ENCODE results near the gene PJA2. TPM values are rescaled to one million over a fixed set of nuclear protein-coding genes. Genes with fewer than 3 reads are reported as not detected.

The PJA2 gene
- total and polyA plus RNA-seq, 4 donors: 23.6 to 69.2 (median 42.8) TPM

DNA sequence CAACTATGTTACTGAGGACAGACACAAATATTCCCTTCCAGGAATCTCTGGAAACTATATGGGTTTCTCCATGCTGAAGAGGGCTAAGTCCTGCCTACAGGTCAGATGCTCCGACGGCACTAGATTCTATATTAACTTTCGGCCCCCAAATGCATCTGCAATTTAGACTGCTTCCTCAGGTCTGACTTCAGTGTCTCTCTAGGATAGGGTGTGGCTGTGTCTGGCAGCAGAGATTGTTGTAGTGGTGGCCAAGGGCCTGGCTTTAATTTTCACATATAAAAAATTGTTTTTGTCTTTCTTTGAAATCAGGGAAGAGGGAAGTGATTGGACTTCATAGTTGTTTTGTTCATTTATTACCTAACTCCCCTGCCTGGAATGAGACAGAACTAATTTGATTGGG lies 101.8 kb downstream of the PJA2 start:
- no peak overlapping the region for H3K27ac ChIP-seq (ENCODE audit: low read depth in 1 of 2, low read length in 2 of 2)
- no peaks in the 10 kb centered on the region for H3K36me3 ChIP-seq (ENCODE audit: control insufficient read depth in 4 of 4, insufficient read depth in 3 of 4, low read depth in 1 of 4, low read length in 3 of 4)
- no peak for DNase-seq (ENCODE audit: low spot score)
- no peaks in the 10 kb centered on the region for H3K9me3 ChIP-seq (ENCODE audit: control insufficient read depth in 4 of 4, low read length in 3 of 4)
- no peak overlapping the region for H3K9ac ChIP-seq (ENCODE audit: low read depth in 1 of 2, low read length in 2 of 2)
- H3K27me3 ChIP-seq (ENCODE audit: control insufficient read depth in 4 of 4, insufficient read depth in 4 of 4, low read length in 3 of 4): no peaks in the 10 kb centered on the region
- no peaks in the 10 kb centered on the region for H3K4me1 ChIP-seq (ENCODE audit: control insufficient read depth in 4 of 4, insufficient read depth in 4 of 4, low read length in 3 of 4)
- WGBS: 92% methylated on average over 3 of the region's 3 CpGs
- TF ChIP-seq RXRA (IDR thresholded peaks at IDR 0.05) (no peak), YY1 (IDR thresholded peaks at IDR 0.05) (no peak), GABPA (IDR thresholded peaks at IDR 0.05 in 1 of 2, conservative IDR thresholded peaks at IDR 0.05 in 1 of 2) (no peak), FOXA1 (IDR thresholded peaks at IDR 0.05) (no peak), JUND (IDR thresholded peaks at IDR 0.05) (no peak), HNF4A (conservative IDR thresholded peaks at IDR 0.05) (no peak), NR2F2 (IDR thresholded peaks at IDR 0.05) (no peak), EGR1 (IDR thresholded peaks at IDR 0.05; ENCODE audit: low read depth in 2 of 2) (no peak), HNF4G (IDR thresholded peaks at IDR 0.05) (no peak), TAF1 (conservative IDR thresholded peaks at IDR 0.05) (no peak), SP1 (IDR thresholded peaks at IDR 0.05) (no peak), FOXA2 (IDR thresholded peaks at IDR 0.05) (no peak), CTCF (IDR thresholded peaks at IDR 0.05; ENCODE audit: low read depth, low read length, missing input control) (no peak), RAD21 (IDR thresholded peaks at IDR 0.05) (no peak)
- TF ChIP-seq, protein P1, sequence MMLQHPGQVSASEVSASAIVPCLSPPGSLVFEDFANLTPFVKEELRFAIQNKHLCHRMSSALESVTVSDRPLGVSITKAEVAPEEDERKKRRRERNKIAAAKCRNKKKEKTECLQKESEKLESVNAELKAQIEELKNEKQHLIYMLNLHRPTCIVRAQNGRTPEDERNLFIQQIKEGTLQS (IDR thresholded peaks at IDR 0.05): no peak
- TF ChIP-seq, protein P2, sequence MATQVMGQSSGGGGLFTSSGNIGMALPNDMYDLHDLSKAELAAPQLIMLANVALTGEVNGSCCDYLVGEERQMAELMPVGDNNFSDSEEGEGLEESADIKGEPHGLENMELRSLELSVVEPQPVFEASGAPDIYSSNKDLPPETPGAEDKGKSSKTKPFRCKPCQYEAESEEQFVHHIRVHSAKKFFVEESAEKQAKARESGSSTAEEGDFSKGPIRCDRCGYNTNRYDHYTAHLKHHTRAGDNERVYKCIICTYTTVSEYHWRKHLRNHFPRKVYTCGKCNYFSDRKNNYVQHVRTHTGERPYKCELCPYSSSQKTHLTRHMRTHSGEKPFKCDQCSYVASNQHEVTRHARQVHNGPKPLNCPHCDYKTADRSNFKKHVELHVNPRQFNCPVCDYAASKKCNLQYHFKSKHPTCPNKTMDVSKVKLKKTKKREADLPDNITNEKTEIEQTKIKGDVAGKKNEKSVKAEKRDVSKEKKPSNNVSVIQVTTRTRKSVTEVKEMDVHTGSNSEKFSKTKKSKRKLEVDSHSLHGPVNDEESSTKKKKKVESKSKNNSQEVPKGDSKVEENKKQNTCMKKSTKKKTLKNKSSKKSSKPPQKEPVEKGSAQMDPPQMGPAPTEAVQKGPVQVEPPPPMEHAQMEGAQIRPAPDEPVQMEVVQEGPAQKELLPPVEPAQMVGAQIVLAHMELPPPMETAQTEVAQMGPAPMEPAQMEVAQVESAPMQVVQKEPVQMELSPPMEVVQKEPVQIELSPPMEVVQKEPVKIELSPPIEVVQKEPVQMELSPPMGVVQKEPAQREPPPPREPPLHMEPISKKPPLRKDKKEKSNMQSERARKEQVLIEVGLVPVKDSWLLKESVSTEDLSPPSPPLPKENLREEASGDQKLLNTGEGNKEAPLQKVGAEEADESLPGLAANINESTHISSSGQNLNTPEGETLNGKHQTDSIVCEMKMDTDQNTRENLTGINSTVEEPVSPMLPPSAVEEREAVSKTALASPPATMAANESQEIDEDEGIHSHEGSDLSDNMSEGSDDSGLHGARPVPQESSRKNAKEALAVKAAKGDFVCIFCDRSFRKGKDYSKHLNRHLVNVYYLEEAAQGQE (IDR thresholded peaks at IDR 0.05): no peak
- TF ChIP-seq, protein P3, sequence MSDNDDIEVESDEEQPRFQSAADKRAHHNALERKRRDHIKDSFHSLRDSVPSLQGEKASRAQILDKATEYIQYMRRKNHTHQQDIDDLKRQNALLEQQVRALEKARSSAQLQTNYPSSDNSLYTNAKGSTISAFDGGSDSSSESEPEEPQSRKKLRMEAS (IDR thresholded peaks at IDR 0.05): no peak
- no peak overlapping the region for H3K4me3 ChIP-seq (ENCODE audit: low read depth in 1 of 3, low read length in 3 of 3)

DNA sequence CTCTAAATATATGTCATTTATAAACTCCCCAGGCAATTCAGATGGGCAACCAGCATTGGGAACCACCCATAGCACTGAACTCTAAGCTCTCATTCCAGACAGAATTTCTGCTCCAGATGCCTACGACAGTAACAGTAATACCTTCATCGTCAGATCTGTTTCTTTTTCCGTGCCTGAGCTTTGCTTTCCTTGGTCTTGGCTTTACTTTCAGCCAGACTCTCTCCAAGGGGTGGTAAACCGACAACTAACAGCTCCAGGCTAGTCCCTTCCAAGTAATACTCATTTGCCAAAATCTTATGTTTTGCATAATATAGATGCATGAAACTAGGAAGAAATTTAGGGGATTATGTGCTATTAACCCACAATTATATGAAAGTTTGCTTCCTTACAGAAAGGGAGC lies 102.3 kb downstream of the PJA2 start:
- Histone ChIP-seq H3K27me3 (ENCODE audit: control insufficient read depth in 4 of 4, insufficient read depth in 4 of 4, low read length in 3 of 4) (no peaks in the 10 kb centered on the region), H3K9ac (ENCODE audit: low read depth in 1 of 2, low read length in 2 of 2) (no peak overlapping the region), H3K9me3 (ENCODE audit: control insufficient read depth in 4 of 4, low read length in 3 of 4) (no peaks in the 10 kb centered on the region), H3K4me3 (ENCODE audit: low read depth in 1 of 3, low read length in 3 of 3) (no peak overlapping the region), H3K4me1 (ENCODE audit: control insufficient read depth in 4 of 4, insufficient read depth in 4 of 4, low read length in 3 of 4) (no peaks in the 10 kb centered on the region), H3K36me3 (ENCODE audit: control insufficient read depth in 4 of 4, insufficient read depth in 3 of 4, low read depth in 1 of 4, low read length in 3 of 4) (no peaks in the 10 kb centered on the region), H3K27ac (ENCODE audit: low read depth in 1 of 2, low read length in 2 of 2) (no peak overlapping the region)
- 92% methylated on average over 4 of the region's 4 CpGs for WGBS
- no peak for DNase-seq (ENCODE audit: low spot score)
- TF ChIP-seq GABPA (IDR thresholded peaks at IDR 0.05 in 1 of 2, conservative IDR thresholded peaks at IDR 0.05 in 1 of 2) (no peak), RAD21 (IDR thresholded peaks at IDR 0.05) (no peak), YY1 (IDR thresholded peaks at IDR 0.05) (no peak), RXRA (IDR thresholded peaks at IDR 0.05) (no peak), TAF1 (conservative IDR thresholded peaks at IDR 0.05) (no peak), FOXA1 (IDR thresholded peaks at IDR 0.05) (no peak), HNF4G (IDR thresholded peaks at IDR 0.05) (no peak), CTCF (IDR thresholded peaks at IDR 0.05; ENCODE audit: low read depth, low read length, missing input control) (no peak), FOXA2 (IDR thresholded peaks at IDR 0.05) (no peak)
- TF ChIP-seq, protein P1 (IDR thresholded peaks at IDR 0.05): no peak
- TF ChIP-seq, protein P2 (IDR thresholded peaks at IDR 0.05): no peak
